ENCODE data around the gene POC1A. TPM values are rescaled to one million over a fixed set of nuclear protein-coding genes. Genes with fewer than 3 reads are reported as not detected.
A peak's percentile ranks its signal among the peaks of the same experiment; 100 is the strongest.

Gene POC1A
- total and polyA plus RNA-seq, 2 donors (not counting 1 experiment from before 2014, with no cell fraction given), result 1.7 to 2.8 TPM

DNA sequence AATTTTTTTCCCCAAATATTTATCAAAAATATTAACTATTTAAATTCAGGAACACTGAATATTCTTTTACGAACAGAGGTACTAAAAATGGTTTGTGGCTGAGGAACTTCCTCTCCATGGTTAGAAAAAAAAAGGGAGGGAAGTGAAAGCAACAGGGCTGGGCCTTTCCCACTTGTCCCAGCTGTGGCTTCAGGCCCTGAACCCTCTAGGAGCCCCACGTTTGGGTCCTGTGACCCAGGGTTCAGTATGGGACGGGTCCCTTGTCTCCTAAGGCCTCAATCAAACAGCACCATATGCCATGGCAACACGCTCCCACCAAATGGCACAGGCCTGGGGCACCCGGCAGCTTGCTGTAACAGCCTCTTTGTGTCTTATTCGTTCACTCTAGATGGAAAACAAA lies 32.4 kb downstream of the POC1A start:
- DNase-seq (peak; percentile 59), ATAC-seq (ENCODE audit: low read depth) (no peak)
- WGBS (ENCODE audit: insufficient coverage), result 4% methylated on average over 2 of the region's 6 CpGs
- H2AFZ ChIP-seq (ENCODE audit: insufficient read depth, low read depth, low read length, poor library complexity, severe bottlenecking), result peak overlapping the region; percentile 62
- H3K79me2 ChIP-seq (ENCODE audit: control insufficient read depth, insufficient read depth, low read length), result no peaks in the 10 kb centered on the region
- peaks cover 34 to 35% of the 10 kb centered on the region in 2 donors for H3K4me1 ChIP-seq (ENCODE audit: control insufficient read depth in 2 of 2, insufficient read depth in 2 of 2, low read length in 2 of 2)
- ChIA-PET POLR2A (interaction anchor here (0.6 kb wide), 1 partner anchor 121 kb away, joined by 4 read pairs; no protein-coding TSS in a partner anchor), CTCF (interaction anchor here (1.6 to 5.6 kb wide), 7 partner anchors 25 to 180 kb away, joined by 3 to 60 read pairs (median 8); partner anchors contain the start of genes DUSP7, PARP3, RPL29 and RRP9)
- TF ChIP-seq EZH2 (IDR thresholded peaks at IDR 0.05; ENCODE audit: borderline replicate concordance, insufficient read depth, low read depth, low read length, poor library complexity, severe bottlenecking), result no peak
- TF ChIP-seq, protein P1, sequence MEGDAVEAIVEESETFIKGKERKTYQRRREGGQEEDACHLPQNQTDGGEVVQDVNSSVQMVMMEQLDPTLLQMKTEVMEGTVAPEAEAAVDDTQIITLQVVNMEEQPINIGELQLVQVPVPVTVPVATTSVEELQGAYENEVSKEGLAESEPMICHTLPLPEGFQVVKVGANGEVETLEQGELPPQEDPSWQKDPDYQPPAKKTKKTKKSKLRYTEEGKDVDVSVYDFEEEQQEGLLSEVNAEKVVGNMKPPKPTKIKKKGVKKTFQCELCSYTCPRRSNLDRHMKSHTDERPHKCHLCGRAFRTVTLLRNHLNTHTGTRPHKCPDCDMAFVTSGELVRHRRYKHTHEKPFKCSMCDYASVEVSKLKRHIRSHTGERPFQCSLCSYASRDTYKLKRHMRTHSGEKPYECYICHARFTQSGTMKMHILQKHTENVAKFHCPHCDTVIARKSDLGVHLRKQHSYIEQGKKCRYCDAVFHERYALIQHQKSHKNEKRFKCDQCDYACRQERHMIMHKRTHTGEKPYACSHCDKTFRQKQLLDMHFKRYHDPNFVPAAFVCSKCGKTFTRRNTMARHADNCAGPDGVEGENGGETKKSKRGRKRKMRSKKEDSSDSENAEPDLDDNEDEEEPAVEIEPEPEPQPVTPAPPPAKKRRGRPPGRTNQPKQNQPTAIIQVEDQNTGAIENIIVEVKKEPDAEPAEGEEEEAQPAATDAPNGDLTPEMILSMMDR (IDR thresholded peaks at IDR 0.05), result no peak
- peak overlapping the region; percentile 62 for H3K4me3 Mint-ChIP-seq
- H3K27ac Mint-ChIP-seq, result peak overlapping the region; percentile 90
- H3K27me3 ChIP-seq (replicated peaks in 1 of 4; ENCODE audit: control extremely low read depth in 1 of 4, control insufficient read depth in 3 of 4, insufficient read depth in 4 of 4, low read length in 3 of 4), result no peaks in the 10 kb centered on the region
- no peaks in the 10 kb centered on the region for H3K27me3 Mint-ChIP-seq
- peak overlapping the region; percentile 34 for H3K9ac ChIP-seq (ENCODE audit: low read length)
- H3K4me1 Mint-ChIP-seq, result peaks cover 33% of the 10 kb centered on the region
- no peaks in the 10 kb centered on the region for H3K36me3 ChIP-seq (replicated peaks in 1 of 2; ENCODE audit: control extremely low read depth in 1 of 2, control insufficient read depth in 1 of 2, extremely low read depth in 1 of 2, insufficient read depth in 2 of 2, low read length in 1 of 2)
- H3K9me3 ChIP-seq (ENCODE audit: control extremely low read depth in 1 of 3, control insufficient read depth in 2 of 3, insufficient read depth in 1 of 3, low read length in 2 of 3), result no peaks in the 10 kb centered on the region
- H4K20me1 ChIP-seq (ENCODE audit: control insufficient read depth, insufficient read depth, low read length, poor library complexity, severe bottlenecking), result no peaks in the 10 kb centered on the region
- H3K4me2 ChIP-seq (replicated peaks; ENCODE audit: low read depth, low read length, poor library complexity, severe bottlenecking), result peak overlapping the region; percentile 73
- peak overlapping the region; percentile 49 to 81 for H3K27ac ChIP-seq (ENCODE audit: low read length in 2 of 2)
- intact Hi-C loops (cut with micrococcal nuclease), result loop anchor here (2.0 kb wide), 2 partner anchors 23 to 65 kb away; partner anchors contain the start of gene DUSP7
- H3K9me3 Mint-ChIP-seq (ENCODE audit: insufficient read depth), result no peaks in the 10 kb centered on the region
- peak overlapping the region in 1 of 5 experiments; percentile 37 for H3K4me3 ChIP-seq (ENCODE audit: control extremely low read depth in 1 of 5, extremely low read depth in 1 of 5, insufficient read depth in 1 of 5, low read depth in 2 of 5, low read length in 4 of 5)

DNA sequence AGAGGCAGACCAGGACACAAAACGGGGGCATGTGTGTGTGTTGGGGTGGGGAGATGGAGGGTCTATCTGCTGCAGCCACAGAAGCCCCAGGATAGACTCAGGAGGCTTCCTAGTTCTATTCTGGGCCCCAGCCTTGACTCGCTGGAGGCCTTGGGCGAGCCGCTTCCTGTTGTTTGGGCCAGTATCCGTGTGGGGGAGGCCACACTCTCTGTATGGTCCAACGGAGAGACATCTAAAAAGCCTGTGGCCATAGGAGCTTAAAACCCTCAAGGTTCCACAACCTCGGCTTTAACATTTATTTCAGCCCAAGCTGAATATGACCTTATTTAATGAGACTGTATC lies 32.8 kb downstream of the POC1A start:
- H3K27ac ChIP-seq (ENCODE audit: low read length in 2 of 2), result peak overlapping the region; percentile 49 to 81
- no peaks in the 10 kb centered on the region for H3K79me2 ChIP-seq (ENCODE audit: control insufficient read depth, insufficient read depth, low read length)
- no peak for TF ChIP-seq EZH2 (IDR thresholded peaks at IDR 0.05; ENCODE audit: borderline replicate concordance, insufficient read depth, low read depth, low read length, poor library complexity, severe bottlenecking)
- TF ChIP-seq, protein P1 (IDR thresholded peaks at IDR 0.05), result no peak
- peak; percentile 29 for ATAC-seq (ENCODE audit: low read depth)
- peaks cover 34 to 35% of the 10 kb centered on the region in 2 donors for H3K4me1 ChIP-seq (ENCODE audit: control insufficient read depth in 2 of 2, insufficient read depth in 2 of 2, low read length in 2 of 2)
- H3K9ac ChIP-seq (ENCODE audit: low read length), result peak overlapping the region; percentile 34
- intact Hi-C loops (cut with micrococcal nuclease), result no loop called here
- no peaks in the 10 kb centered on the region for H4K20me1 ChIP-seq (ENCODE audit: control insufficient read depth, insufficient read depth, low read length, poor library complexity, severe bottlenecking)
- Mint-ChIP-seq H3K27me3 (no peaks in the 10 kb centered on the region), H3K4me1 (peaks cover 33% of the 10 kb centered on the region), H3K9me3 (ENCODE audit: insufficient read depth) (no peaks in the 10 kb centered on the region), H3K27ac (peak overlapping the region; percentile 85), H3K4me3 (peak overlapping the region; percentile 70)
- H3K27me3 ChIP-seq (replicated peaks in 1 of 4; ENCODE audit: control extremely low read depth in 1 of 4, control insufficient read depth in 3 of 4, insufficient read depth in 4 of 4, low read length in 3 of 4), result no peaks in the 10 kb centered on the region
- H3K9me3 ChIP-seq (ENCODE audit: control extremely low read depth in 1 of 3, control insufficient read depth in 2 of 3, insufficient read depth in 1 of 3, low read length in 2 of 3), result no peaks in the 10 kb centered on the region
- WGBS (ENCODE audit: insufficient coverage), result 0% methylated on average over 4 of the region's 7 CpGs
- ChIA-PET CTCF (interaction anchor here (1.0 to 5.6 kb wide), 7 partner anchors 23 to 180 kb away, joined by 3 to 60 read pairs (median 6); partner anchors contain the start of genes DUSP7, PARP3 and RRP9), POLR2A (interaction anchor here (0.6 kb wide), 1 partner anchor 120 kb away, joined by 4 read pairs; no protein-coding TSS in a partner anchor)
- peak overlapping the region; percentile 62 for H2AFZ ChIP-seq (ENCODE audit: insufficient read depth, low read depth, low read length, poor library complexity, severe bottlenecking)
- DNase-seq, result peak; percentile 37
- H3K36me3 ChIP-seq (replicated peaks in 1 of 2; ENCODE audit: control extremely low read depth in 1 of 2, control insufficient read depth in 1 of 2, extremely low read depth in 1 of 2, insufficient read depth in 2 of 2, low read length in 1 of 2), result no peaks in the 10 kb centered on the region
- peak overlapping the region; percentile 73 for H3K4me2 ChIP-seq (replicated peaks; ENCODE audit: low read depth, low read length, poor library complexity, severe bottlenecking)
- H3K4me3 ChIP-seq (ENCODE audit: control extremely low read depth in 1 of 5, extremely low read depth in 1 of 5, insufficient read depth in 1 of 5, low read depth in 2 of 5, low read length in 4 of 5), result peak overlapping the region in 1 of 5 experiments; percentile 37
